HPDE6-E6E7 (cell line): ENCODE measurements around the gene ASIC2.

Experiments
- DNase-seq: peaks from one replicate; pipeline ENCODE4 v3.0.0; 2011; ENCODE audit warnings: missing footprints; ENCODE audit errors: extremely low spot score

ASIC2 gene

DNA sequence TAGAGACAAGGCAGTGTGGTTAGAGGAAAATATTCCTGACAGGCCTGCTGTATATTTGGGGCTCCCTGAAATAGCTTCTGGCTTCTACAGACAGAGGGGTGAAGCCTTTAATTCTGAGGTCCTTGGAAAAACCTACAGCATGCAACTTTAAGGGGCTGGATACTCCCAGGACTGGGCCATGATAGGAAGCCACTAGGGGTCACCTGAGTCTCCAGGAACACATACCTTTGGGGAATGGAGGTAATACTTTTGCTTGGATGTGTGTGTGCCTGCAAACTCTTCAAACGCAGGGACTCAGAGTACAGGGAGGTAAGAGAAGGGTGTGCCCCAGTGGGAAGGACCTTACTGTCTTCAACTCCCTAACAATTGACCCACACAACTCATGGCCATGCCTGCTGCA, 4.1 kb downstream of the ASIC2 start:
- no peak for DNase-seq

DNA sequence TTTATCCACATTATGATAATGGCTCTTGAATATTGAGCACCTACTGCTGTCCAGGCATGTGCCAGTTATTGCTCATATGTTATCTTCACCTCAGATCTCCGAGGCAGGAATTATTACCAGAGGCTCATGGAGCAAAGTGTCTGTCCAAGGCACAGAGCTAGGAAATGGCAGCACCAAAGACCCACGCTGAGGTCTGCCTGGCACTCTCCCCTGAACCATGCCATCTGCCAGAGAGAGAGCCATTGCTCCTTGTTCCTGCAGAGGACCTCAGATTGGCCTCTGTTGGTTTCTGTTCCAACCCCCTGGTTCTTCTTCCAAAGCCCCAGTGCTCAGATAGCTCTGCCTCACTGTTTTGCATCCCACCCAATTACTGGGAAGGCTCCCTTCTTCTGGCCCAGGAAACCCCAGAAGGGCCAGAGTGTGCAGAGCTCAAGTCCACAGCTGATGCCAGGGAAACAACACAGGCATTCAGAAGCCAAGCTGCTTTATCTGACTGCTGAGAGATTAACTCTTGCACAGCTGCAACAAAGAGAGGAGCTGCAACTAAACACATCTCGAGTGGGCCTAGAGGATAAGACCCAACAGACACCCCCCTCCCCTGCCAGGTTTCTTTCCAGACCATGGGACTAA, 5.9 kb downstream of the ASIC2 start:
- DNase-seq = no peak

DNA sequence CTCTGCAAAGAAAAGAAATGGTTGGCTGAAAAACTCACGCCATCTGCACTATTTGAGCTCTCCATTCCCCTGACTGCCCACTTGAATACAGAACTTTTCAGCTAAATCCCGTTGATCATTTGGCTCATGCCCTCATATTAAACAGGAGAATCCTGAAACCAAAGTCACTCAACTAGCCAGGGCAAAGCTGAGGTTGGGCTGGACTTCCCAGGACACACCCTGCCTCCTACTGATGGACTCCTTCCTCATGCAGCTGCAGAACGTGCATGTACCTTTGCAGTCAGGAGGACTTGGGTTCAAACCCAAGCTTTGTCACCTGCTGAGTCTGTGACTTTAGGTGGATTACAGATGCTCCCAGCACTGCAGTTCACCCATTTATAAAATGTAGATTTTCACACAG, 7.7 kb downstream of the ASIC2 start:
- no peak for DNase-seq

DNA sequence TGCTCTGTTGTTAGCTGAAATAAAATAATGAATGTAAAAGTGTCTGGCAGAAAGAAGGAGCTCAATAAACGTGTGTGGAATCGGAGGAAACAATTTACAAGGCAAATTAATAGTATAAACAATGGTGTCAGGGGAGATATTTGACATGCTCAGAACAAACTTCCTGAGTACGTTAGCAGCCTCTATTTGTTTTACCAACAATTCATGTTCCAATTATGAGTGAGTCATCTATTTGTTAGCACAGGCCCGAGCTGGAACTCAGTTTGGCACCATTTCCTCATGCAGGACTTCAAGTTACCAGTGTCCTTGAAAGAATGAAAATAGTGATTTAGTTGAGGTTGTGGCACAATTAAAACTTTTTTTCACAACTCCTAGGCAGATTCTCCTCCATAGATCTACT, 9.1 kb downstream of the ASIC2 start:
- peak; percentile 70 for DNase-seq

DNA sequence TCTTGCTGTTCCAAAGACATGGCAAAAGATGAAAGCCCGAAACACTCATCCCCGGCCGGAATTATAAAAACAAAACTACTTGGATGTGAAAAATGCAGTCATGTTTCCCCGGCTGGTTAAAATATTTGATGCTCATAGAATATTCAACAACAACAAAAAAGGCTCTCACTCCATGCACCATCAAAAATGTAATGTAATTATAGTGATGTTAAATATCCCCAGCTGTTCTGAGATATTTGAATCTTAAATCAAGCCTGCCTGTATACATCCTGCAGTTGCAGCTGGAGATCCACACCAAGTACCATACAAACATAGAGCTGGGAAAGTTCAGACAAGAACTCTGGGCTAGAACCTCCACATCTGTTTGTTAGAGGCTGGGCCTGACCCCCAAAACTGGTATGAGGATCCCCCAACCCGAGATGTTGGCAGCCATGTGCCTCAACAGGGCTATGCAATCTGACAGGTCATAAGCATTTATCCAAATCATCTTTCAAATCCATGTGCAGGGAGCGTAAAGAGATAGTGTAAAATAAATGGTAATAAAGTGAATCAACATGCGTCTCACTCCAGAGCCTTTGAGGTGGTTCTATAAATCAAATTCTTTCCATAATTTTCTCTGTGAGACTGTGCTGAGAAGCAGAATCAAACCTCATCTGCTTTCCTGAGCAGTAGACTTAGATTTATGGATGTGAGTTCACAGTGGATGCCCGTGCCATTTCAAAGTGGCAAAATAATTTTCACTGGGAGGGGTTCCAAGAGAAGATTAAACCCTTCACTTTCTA, 12.7 kb downstream of the ASIC2 start:
- DNase-seq = no peak

DNA sequence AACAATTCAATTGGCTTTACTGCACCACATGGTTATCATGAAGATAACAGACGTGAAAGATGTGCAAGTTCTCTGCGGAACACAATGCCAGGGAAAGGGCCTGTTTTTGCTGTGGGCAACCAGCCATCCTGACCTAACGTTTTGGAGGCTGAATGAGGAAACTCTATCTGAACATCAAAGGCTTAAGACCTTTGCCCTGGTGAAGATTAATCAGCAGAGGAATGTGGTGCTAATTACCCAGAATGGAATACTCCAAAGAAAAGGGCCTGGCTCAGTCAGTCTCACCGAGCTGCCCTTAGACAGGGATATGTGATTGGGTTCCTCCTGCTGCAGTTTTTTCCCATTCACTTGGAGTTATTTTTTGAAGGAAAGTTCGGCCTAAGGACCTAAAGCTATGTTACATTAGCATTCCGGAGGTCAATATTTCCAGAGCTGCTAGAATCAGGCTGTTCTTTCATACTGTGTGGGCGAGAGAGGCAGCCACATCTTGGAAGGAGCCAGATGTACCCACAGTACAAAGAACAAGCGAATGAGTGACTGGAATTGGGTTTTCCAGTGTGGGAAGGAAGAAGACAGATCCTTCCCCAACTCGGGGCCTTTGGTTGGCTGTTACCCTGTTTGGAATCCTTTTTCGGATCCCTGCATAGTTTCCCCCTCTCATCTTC, 15.5 kb downstream of the ASIC2 start:
- DNase-seq = no peak

DNA sequence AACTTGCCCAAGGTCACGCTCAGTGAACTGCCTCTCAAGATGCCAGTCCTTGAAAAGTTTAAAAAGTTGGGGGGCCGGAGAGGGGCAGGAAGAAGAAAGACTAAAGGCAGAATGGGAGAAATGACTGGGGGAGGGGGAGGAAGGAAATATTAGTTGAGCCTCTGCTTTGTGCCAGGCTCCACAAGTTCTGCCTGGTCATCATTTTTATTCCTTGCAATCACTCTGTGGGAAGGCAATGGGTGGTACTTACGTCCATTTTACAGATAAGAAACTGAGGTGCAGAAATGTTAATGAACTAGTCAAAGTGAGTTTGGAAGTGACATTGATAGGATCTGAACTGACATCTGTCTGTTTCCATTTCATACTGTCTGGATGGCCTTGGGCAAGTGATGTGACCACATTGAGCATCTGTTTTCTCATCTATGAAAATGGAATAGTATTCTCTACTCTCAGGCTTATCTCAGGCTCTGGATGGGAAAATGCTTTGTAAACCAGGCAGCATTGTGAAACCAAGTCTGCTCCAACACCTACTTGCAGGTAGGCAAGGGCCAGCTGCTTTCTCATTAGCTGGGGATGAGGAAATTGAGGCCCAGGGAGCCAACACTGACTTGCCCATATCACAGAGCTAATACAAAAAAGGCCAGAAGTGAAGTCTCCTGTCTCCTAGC, 19.2 kb downstream of the ASIC2 start:
- no peak for DNase-seq

DNA sequence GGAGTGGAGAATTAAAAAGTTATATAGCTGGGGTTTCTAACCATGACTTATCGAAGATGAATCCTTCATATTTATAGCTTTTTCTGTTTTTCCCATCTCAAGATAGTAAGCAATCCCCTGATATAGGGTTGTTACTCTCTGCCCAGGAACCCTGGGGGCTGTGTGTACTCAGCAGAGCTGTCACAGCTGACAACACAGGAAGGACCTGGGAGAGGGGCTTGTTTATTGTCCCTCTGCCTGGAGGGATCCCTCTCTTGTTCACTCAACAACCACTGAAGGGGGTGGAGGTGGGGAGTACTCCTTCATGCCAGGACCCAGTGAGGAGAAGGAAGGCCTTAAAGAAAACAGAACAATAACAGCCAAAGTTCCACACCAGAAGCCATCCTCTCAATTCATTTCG, 19.8 kb downstream of the ASIC2 start:
- no peak for DNase-seq

DNA sequence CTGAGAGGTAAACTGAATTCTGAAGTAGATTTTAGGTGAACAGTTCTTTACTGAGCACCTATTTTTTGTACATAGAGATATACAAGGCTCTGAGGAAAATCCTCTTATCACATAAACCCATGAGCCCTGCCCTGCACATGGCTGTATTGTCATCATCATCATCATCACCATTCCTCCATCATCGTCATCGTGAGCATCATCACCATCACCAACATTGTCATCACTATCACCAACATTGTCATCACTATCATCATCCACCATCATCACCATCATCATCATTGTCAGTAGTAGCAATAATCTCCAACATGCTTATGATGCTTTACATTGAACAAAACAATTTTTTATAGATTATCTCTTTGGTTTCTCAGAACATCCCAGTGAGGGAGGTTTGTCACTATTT, 20.7 kb downstream of the ASIC2 start:
- DNase-seq = no peak

DNA sequence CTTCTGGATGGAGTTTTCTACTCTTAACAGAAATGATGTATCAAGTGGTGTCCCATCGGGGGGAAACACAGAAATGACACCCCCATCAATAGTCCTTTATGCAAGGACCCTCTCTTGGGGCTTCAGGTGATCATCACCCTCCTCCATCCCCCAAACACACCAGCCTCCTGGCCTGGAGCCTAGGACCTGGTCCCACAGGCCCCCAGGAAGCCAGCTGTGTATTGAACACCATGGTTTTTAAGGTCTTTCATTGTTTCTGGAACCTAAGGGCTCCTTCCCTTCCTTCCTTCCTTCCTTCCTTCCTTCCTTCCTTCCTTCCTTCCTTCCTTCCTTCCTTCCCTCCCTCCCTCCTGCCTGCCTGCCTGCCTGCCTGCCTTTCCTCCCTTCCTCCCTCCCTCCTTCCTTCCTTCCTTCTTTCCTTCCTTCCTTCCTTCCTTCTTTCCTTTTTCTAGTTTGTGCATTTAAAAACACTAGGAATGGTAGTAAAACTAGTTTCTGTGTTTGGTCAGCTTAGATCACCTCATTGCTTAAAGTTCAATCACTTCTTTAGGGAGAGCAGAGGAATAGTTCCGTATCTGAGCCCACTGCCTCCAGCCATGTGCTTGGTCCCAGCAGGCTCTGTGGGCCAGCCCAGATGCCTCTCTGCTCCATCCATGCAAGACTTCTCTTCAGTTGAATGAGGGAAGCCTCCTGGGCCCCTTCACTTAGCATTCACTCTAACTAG, 23.6 kb downstream of the ASIC2 start:
- DNase-seq = no peak

DNA sequence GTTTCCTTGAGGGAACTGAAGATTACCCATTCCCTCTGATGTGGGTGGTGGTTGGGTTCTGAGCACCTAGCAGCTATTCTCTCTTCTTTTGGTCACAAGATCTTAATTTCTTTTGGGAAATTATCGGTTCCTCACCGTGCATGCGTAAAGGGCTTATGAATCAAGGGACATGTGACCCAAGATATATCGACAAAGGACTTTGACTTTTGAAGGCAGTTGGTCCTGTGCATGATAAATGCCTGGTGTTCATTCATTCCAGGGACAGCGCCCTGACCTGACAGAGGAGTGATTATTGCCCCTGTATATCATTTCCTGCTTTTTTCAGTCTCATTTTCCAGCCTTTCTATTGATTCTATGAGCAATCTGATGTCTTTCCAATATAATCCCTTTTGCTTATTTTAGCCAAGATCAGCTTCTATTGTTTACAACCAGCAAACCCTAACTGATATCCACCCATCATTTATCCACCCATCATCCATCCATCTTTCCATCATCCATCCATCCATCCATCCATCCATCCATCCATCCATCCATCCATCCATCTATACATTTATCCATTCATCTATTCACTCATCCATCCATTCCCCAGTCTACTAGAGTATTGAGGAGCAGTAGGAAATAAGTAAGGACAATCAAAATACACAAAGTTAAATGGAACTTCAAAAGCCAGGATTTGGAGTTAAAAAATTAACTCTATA, 25.1 kb downstream of the ASIC2 start:
- DNase-seq = no peak

DNA sequence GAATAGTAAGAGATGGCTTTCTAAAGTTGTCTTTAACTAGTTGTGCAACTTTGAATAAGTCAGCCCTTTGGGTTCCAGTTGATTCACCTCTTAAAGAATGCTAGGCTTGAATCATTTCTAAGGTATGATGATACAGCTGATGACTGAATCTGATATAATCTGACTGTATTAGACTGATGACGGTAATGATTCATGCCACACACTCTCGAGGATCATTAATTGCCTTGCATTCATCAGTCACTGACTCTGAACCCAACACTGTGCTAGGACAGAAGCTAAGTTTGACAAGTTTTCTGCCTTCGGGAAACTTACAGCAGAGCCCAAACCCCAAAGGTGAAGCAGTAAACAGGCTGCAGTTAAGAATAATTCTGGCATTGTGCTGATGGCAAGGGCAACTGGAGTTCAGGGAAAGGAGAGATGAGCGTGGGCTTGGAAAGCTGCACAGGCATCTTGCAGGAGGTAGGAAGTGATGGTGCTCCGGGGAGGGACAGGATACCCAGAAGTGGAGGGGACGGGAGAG, 25.8 kb downstream of the ASIC2 start:
- peak; percentile 81 for DNase-seq

DNA sequence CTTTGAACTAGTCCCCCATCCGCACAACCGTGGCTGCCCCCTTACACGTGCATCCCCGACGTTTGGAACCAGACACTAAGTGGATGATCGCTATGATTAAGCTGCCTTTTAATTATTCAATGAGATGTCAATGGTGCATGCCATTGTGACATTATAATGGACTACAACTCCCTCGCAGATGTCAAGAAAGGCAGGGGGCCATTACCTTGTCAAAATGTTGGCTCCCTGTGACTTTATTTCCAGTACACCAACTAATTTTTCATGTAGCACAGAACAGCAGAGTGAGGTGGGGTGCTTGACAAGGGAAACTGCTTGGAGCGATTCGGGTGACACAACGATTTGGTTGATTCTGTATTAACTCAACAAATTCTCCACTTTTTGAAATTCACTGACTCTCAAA, 26.5 kb downstream of the ASIC2 start:
- DNase-seq = no peak

DNA sequence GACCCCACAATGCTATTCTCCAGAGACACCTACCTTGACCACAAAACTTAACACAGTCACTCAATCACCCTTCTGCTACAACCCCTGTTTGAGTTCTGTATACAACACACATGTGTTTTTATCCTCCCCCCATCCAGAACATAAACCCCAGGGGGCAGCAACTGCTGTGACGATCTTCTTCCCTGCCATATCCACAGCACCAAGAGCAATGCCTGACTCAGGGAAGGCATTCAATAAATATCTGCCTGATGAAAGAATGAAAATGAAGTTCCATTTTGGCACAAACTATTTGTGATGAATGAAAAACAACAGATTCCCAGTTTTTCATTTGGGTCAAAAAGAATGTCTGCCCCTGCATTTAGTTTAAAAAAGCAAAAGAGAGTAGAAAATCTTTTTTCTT, 27.0 kb downstream of the ASIC2 start:
- no peak for DNase-seq

DNA sequence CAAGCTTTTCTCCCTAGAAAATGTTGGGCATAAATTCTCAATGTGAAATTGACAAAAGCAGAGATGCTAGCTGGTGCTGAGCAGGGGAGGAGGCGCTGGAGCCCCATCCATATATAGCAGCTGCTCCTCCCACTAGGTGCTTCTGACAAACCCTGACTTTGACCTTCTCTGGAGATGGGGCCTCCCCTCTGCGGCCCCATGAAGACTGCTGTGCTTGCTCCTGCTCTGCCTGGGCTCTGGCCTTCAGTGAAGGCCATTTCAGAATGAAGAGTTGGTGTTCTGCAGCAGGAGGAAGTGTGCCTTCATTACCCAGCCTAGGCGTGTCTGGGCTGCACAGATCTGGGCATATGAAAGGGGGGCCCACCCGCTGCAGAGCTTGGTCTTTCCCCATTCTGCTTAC, 29.7 kb downstream of the ASIC2 start:
- no peak for DNase-seq

DNA sequence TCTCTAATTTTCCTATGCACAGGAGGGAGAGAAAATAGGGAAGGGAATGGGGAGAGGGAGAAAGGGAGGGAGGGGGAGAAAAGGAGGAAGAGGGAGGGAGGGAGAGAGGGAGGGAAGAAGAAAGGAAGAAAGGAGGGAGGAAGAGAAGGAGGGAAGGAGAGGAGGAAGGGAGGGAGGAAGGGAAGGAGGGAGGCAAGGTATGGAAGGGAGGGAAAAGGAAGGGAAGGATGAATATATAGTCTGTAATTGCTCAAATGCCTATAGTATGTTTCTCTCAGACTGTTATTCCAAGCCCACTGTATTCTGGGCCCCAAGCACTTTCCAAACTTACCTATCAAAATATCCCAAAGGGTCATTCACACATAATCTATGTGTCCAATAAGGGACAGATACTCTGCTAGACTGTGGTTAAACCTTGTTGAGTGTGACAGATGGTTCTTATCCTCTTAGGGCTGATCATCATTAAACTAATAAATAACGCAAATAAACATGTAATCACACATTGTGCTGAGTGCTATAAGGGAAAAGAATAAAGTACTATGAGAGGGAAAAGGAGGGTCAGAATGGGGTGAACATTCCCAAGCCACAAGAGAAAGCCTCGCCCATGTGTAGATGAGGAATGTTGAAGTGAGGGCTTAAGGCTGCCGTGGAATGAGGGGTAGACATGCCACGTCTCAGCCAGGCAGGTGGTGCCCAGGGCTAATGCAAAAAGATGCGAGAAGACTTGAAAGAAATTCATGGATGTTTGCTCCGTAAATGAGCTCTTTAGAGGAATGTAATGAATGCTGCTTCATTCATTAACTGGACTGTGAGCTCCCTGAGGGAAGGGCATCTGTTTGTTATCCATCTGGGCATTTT, 30.6 kb downstream of the ASIC2 start:
- no peak for DNase-seq

DNA sequence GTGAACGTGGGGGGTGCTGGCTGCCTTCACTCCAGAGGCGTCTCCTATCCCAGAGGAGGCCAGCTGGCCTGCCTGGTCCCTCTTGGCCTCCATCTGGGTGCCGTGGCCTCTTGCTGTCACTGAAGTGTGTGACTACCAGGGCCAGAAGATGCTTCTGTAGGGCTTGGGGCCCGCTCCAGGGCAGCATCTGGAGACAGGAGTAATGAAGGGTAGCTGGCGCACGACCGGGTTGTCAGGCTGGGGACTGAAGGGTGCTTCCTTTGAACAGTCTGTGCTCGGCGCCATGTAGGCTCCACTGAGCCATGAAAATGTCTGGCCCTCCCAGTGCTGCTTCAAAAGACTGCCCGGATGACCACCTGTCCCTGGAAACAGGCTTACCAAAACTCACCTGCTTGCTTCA, 31.3 kb downstream of the ASIC2 start:
- DNase-seq = no peak

DNA sequence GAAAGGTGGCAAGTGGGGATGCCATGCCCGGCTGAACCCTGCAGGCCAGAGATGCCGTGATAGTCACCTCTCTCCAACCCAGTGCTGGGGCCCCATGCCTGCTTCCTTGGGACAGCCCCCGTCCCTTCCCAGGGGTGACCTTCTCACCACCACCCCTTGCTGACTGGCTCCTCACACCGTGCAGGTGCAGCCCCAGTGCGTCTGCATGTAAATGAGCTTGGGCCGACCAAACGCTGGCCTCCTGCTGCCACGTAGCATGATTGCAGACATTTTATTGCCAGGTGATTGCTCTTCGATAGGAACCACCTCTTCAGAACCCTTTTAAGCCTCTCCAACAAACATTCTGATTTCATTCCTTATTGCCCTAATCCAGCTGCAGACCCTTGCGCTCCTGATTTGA, 32.5 kb downstream of the ASIC2 start:
- no peak for DNase-seq

DNA sequence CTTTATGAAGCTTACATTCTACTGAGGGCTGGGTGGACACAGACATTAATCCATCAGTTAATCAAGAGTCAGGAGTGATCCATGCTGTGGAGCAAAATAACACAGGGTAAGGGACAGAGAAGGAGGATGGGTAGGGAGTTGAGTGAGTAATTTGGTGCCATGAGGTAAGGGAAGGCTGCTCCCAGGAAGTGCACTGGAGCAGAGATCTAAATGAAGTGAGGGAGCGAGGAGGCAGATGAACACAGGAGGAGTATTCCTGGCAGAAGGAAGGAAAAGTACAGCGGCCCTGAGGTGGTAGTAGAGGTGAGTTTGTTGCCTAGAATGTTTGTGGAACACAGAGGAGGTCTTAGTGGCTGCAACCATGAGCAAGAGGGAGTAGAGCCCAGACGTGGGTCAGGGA, 34.8 kb downstream of the ASIC2 start:
- DNase-seq = no peak

DNA sequence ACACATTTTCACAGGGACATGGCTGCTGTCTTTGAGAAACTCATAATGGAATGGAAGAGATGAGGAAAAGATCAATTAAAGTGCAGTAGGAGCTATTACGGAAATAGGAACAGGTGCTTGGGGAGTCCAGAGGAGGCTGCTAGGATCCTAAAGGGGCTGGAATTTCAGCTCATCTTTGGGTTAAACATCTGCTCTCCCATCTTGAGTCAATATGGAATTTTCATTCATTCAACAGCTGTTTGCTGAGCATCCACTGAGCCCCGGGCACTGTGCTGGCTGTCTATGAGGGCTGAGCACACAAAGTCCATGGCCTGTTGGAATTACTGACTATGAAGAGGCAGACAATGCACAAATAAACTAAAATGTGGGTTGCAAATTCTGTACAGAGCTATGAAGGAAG, 47.9 kb downstream of the ASIC2 start:
- no peak for DNase-seq
